ENCODE results near the gene MAP3K15. TPM values are rescaled to one million over a fixed set of nuclear protein-coding genes. Genes with fewer than 3 reads are reported as not detected.

Gene MAP3K15
- total RNA-seq, 1 experiment from 2014 or later = 1.2 TPM

DNA sequence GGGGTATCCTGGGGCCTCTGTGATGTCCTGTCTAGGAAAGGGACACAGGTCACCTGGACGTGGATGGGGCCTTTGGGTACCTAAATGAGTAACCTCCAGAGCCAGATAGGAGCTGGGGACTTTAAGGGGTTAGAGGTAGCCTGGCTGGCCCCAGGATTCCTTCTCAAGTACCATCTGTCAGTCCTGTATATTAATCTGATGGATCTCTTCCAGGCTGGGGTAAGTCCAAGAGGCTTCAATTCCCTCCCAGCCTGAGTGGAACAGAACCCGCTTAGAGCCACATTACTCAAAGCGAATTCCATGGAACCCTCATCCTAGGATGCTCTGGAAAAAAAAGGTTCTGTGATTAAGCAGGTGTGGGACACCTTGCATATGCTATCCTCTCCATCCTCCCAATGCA, 24.8 kb upstream of the MAP3K15 start:
- H3T11ph ChIP-seq (ENCODE audit: low read length) = no peak overlapping the region
- no peak overlapping the region for H2BK15ac ChIP-seq (ENCODE audit: low read depth, low read length)
- no peak for DNase-seq
- H3K79me2 ChIP-seq (ENCODE audit: insufficient read depth, low read length) = no peaks in the 10 kb centered on the region
- Mint-ChIP-seq H3K27me3 (ENCODE audit: low read depth) (peaks cover 5% of the 10 kb centered on the region), H3K36me3 (ENCODE audit: insufficient read depth in 1 of 3, low read depth in 3 of 3) (peaks cover 0 to 23% (median 4%) of the 10 kb centered on the region in 3 experiments; a peak in 4 of 7 replicates), H3K4me1 (no peaks in the 10 kb centered on the region), H3K27ac (no peak overlapping the region), H3K4me3 (no peak overlapping the region), H3K9me3 (peaks cover 69 to 73% of the 10 kb centered on the region in 2 experiments)
- H4K20me1 ChIP-seq (ENCODE audit: control insufficient read depth, insufficient read depth, insufficient read length) = no peaks in the 10 kb centered on the region
- no peak overlapping the region for H2AK5ac ChIP-seq (ENCODE audit: insufficient read length, low read length)
- no peak overlapping the region for H4K91ac ChIP-seq (ENCODE audit: insufficient read length, low read depth, low read length)
- no peaks in the 10 kb centered on the region for H3K4me1 ChIP-seq (ENCODE audit: insufficient read depth, low read length)
- no peaks in the 10 kb centered on the region for H3K79me1 ChIP-seq (ENCODE audit: insufficient read depth, low read depth, low read length, poor library complexity, severe bottlenecking)
- no peak overlapping the region for H3K23ac ChIP-seq (ENCODE audit: insufficient read length, low read depth, low read length)
- TF ChIP-seq, protein P1, sequence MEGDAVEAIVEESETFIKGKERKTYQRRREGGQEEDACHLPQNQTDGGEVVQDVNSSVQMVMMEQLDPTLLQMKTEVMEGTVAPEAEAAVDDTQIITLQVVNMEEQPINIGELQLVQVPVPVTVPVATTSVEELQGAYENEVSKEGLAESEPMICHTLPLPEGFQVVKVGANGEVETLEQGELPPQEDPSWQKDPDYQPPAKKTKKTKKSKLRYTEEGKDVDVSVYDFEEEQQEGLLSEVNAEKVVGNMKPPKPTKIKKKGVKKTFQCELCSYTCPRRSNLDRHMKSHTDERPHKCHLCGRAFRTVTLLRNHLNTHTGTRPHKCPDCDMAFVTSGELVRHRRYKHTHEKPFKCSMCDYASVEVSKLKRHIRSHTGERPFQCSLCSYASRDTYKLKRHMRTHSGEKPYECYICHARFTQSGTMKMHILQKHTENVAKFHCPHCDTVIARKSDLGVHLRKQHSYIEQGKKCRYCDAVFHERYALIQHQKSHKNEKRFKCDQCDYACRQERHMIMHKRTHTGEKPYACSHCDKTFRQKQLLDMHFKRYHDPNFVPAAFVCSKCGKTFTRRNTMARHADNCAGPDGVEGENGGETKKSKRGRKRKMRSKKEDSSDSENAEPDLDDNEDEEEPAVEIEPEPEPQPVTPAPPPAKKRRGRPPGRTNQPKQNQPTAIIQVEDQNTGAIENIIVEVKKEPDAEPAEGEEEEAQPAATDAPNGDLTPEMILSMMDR (conservative IDR thresholded peaks at IDR 0.05) = no peak
- H3K23me2 ChIP-seq (ENCODE audit: insufficient read length, low read depth, low read length, poor library complexity, severe bottlenecking) = no peaks in the 10 kb centered on the region
- no CpG with 5 or more reads among the region's 3 CpGs for WGBS (ENCODE audit: extremely low coverage, insufficient read length, low lambda C conversion rate)
- no peak overlapping the region for H3K4me2 ChIP-seq (ENCODE audit: insufficient read depth, insufficient read length, low read length)
- no peak overlapping the region for H2BK20ac ChIP-seq (ENCODE audit: low read depth, low read length, poor library complexity, severe bottlenecking)
- H4K8ac ChIP-seq (replicated peaks; ENCODE audit: insufficient read length, low read depth, low read length) = no peak overlapping the region
- H3K56ac ChIP-seq (ENCODE audit: insufficient read length, low read depth, low read length) = no peak overlapping the region
- no peak overlapping the region for H3K14ac ChIP-seq (ENCODE audit: insufficient read depth, low read length)
- H2AFZ ChIP-seq (ENCODE audit: low read length) = no peak overlapping the region
- no peak overlapping the region for H2BK5ac ChIP-seq (ENCODE audit: insufficient read length, low read length)
- H4K5ac ChIP-seq (ENCODE audit: insufficient read length, low read depth, low read length) = no peak overlapping the region
- H2BK12ac ChIP-seq (ENCODE audit: insufficient read length, low read depth, low read length) = no peak overlapping the region
- no peak overlapping the region for H3K4ac ChIP-seq (ENCODE audit: low read depth, low read length)
- no peak overlapping the region for H3K27ac ChIP-seq (ENCODE audit: insufficient read length, low read depth, low read length)
- H2BK120ac ChIP-seq (ENCODE audit: low read depth, low read length, poor library complexity, severe bottlenecking) = no peak overlapping the region
- no peaks in the 10 kb centered on the region for H3K27me3 ChIP-seq (ENCODE audit: insufficient read depth, low read length)
- peaks cover 34% of the 10 kb centered on the region for H3K9me3 ChIP-seq (ENCODE audit: control insufficient read depth, low read depth, low read length)
- H3K9ac ChIP-seq (ENCODE audit: extremely low read depth, insufficient read length, low read length) = no peak overlapping the region
- H3K18ac ChIP-seq (ENCODE audit: insufficient read length, low read depth, low read length) = no peak overlapping the region
